Cortex of kidney (tissue), 1 donor: ENCODE measurements around the gene NXPH3.
"Not testable (repeated sequence)": the region's sequence is repeated elsewhere in the genome, so short reads cannot be mapped to it uniquely, and the experiment has no call there.

Experiments
- DNase-seq: peaks from one replicate; lab custom pipeline; 2025; lab: John Stamatoyannopoulos, UW

The NXPH3 gene

DNA sequence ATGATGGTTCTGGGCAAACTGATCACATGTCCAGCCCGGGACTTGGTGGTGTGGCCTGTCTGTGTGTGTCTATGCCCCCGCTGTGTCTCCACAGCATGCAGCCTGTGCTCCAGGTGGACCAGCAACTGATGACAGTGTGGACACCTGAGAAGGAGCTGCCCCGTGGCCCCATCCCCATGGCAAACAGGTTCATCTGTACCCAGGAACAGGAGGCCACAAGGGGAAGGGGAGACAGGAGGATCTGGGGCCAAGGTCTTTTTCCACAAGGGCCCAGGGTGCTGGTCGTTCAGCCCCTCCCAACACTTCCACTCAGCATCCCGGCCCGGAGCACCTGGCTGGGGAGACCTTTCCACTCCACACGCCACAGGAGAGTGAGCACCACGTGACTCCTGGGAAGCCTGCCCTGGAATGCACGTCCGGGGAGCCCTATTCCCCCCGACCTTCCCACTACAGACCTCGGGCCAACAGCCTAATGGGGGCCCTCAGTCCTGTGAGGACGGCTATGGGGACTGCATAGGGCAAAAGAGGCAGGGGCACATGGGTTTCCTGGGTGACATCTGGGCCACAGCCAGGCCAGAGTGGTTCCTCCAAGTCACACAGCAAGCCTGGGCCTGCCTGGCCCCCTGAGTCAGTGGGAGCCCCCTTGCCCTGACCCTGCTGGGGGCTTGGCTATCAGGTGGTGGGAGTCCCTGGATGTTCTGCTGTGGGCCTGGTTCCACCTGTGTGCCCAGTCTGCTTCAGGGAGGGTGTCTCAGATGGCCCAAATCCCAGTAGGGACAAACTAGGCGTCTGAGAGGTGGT lies 20.8 kb upstream of the NXPH3 start:
- no peak for DNase-seq

GRCh38 chr17:49555495-49556222 lies 20.0 kb upstream of the NXPH3 start:
- DNase-seq = no peak

- no peak for DNase-seq
These were observed 19.3 kb upstream of the NXPH3 start for GRCh38 chr17:49556223-49556943.

DNA sequence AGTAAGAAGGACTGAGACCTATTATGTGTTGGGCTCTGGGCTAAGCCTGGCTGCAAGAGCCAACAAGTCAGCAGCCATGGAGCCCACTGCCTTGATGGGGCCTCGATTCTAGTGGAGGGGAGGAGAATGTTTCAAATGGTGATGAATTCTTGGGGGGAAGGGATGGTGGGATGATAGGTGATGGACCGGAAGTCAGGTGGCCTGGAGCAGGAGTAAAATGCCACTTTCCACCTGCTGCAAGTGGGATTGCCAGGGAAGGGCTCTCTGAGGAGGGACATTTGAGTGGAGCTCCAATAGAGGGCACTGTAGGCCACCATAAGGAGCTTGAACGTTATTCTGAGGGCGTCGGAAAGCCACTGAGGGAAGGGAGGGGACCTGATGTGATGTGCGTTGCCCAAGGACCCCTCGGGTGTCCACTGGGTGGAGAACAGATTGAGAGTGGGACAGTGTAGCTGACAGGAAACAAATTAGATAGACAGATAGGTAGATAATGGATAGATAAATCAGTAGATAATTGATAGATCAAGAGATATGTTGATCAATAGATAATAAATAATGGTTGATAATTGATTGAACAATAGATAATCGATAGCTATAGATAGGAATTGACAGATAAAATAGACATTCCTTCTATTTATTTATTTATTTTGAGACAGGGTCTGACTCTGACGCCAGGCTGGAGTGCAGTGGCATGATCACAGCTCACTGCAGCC lies 18.2 kb upstream of the NXPH3 start:
- no peak for DNase-seq

- DNase-seq = no peak
These were observed 11.0 kb upstream of the NXPH3 start for GRCh38 chr17:49564638-49565037.

DNA sequence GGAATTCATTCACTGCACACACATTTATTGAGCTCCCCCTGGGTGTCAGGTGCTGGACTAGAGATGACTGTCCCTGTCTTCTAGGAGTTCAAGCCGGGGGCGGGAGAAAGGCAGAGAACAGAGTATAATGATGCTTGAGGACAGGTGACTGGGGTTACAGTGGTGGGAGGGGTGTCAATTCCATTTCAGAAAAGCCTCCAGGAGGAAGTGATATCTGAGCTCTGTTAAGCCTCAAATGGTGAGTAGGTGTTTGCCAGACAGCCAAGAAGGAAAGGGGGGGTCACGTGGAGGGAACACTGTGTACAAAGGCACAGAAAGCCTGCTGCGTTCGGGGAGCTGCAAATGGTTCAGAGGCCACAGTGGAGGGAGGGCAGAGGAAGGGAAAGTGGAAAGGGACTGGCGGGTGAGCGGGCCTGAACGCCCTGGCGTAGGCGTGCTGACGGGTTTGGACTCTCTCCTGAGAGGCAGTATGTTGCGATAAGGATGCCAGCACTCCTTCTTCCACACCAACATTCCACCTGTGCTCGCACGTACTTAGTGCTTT lies 9.7 kb upstream of the NXPH3 start:
- no peak for DNase-seq

DNA sequence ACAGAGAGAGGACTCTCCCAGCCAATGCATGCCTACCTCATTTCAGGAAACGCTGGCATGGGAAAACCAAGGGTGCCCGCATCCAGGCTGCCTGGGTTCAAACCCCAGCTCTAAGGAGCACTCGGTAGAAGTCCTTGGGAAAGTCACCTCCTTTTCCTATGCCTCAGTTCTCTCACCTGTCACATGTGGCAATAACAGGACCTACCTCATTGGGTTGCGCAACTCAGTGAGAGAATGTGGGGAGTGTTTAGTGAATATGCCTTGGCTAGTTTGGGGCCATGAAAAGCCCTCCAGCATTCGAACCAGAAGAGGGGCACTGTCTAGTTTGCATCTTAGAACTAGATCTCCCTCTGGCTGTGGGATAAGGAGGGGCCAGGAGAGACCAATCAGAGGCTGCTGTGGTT lies 9.0 kb upstream of the NXPH3 start:
- no peak for DNase-seq

DNA sequence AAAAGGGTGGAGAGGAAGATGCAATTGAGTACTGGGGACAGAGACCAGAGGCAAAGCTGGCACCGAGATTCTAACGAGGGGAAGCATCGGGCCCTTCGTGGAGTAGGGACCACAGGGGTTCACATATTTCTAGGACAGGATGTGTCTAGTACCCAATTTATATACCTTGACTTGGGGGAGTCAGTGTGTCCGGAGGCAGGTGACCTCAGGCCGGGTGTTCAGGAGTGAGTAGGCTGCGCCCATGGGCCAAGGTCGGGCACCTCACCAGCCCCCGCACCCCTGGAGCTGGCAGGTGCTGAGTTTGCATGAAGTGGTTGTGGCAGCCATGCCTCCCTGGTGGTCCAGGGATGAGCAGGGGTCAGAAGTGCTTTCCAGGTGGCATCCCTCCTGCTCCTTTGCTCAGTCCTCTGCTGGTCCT lies 8.6 kb upstream of the NXPH3 start:
- DNase-seq = no peak

DNA sequence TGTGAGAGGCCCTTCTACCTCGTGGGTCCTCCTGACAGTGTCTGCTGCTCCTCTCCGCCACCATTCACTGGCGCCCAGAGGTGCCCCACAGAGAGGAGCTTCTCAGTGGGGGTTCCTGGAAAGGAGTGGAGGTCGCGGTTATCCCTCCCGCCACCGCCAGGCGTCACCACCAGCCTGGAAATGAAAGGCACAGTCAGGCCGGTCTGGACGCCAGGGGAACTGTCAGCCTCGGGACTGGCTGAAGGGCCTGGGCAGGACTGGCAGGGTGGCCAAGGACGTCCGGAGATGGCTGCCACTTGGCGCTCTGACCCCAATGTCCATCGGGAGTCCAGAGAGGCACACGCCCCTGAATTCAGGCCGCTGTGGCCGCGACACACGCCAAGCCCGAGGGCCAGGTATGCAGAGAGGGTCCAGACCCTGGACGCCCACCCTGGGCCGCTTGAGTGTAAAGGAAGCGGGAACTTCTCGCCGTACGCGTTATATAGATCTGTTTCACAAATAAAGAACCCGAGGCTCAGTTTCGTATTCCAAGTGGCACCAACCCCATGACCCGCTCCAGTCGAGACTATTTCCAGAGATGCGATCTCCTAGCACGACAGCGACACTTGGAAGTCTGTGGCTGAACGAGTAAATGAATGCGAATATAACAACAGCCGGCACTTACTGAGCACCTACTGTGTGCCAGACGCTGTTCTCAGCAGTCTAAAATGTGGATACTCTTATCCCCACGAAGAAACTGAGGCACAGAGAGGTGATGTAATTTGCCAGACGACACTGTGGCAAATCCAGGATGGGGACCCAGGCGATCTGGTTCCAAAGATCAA lies 7.6 kb upstream of the NXPH3 start:
- DNase-seq = no peak

DNA sequence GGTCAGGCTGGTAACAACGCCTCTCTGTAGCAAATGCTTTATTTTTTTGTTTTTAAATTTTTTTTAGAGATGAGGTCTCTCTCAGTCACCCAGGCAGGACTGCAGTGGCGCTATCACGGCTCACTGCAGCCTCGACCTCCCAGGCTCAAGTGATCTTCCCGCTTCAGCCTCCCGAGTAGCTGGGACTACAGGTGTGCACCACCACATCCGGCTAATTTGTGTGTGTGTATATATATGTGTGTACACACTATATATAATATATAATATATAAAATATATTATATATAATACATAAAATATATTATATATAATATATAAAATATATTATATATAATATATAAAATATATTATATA lies 7.0 kb upstream of the NXPH3 start:
- not testable (repeated sequence) for DNase-seq

- no peak for DNase-seq
These were observed 5.0 kb upstream of the NXPH3 start for GRCh38 chr17:49570540-49571242.

GRCh38 chr17:49571283-49571682 lies 4.4 kb upstream of the NXPH3 start:
- DNase-seq = no peak

DNA sequence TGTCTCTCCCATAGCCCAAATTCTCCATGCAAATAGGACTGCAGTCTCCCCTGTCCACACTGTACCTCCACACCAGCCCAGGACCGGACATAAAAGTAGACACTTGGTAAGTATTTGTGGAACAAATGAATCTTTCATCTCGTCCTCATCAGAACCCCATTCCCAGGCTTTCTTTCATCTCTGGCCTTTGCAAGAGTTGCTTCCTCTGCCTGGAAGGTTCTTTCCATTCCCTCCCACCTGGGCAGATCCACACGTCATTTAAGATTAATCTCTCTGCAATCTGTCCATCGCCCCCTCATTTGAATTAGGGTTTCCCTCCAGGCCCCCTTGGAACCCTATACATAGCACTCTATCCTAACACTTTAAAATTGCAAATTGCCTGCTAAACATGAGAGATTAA lies 3.9 kb upstream of the NXPH3 start:
- no peak for DNase-seq

- no peak for DNase-seq
These were observed 3.4 kb upstream of the NXPH3 start for GRCh38 chr17:49572226-49572625.

GRCh38 chr17:49572806-49573420 lies 2.8 kb upstream of the NXPH3 start:
- no peak for DNase-seq

DNA sequence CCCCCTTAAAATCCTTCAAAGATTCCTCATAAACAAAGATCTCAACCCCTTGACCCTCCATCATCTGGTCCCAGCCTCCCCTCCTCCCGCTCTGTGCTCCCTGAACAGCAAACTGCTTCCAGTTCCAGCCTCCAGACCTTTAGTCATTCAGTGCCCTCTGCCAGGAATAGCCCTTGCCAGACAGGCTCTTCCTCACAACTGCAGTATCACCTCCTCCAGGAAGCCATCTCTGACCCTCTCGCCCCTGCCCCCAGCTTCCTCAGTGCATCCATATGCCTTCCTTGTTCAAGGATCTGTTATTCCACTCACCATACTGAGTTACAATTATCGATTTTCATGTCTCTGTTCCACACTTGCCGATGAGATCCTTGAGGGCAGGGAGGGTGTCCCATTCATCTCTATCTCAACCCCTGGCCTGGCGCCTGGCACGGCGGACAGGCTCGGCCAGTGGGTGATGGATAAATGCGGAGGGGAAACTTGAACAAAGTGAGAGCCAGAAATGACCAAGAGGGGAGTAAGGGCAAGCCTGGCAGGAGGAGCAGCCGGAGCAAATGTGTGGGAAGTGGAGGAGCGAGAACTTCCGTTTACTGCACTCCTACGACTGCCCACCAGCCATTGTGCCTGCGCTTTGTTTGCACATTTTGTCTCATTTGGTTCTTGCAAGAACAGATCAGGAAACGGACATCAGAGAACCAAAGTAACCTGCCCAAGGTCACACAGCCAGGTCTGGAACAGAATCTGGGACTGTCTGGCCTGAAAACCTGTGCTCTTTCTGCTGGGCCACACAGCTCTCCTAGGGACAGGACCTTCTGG lies 2.0 kb upstream of the NXPH3 start:
- DNase-seq = no peak

- no peak for DNase-seq
These were observed 1.3 kb upstream of the NXPH3 start for GRCh38 chr17:49574323-49574781.

DNA sequence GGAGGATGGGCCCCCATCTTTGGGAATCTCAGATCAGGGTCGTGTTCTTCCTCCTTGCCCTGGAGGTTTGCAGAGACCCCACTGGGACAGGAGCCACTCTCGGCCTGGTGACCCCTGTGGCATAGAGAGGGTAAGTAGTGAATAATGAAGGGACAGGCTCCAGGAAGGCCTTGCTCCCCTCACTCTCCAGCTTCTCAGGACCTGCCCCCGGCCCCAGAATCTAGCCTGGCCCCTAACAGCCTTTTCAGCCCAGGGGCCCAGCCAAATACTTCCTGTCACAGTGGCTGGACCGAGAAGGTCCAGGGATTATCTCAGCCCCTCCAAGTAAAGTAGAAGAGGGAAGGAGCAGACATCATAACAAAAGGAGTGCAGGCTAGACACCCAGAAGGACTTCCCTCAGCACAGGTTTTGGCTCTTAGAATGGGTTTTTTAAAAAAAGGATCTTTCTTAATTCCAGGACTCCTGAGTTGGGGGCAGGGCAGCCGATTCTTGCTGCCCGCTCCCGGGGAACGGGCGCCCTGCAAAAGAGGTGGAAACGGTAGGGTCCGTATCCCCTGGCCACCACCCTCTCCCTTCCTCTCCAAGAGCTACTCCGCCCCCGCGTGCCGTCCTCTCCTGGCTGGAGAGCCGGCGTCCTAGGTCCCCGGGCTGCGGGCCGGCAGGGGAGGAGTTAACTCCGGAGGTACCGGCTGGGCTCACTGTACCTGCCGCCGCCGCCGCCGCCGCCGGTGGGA lies 559 bp upstream of the NXPH3 start:
- DNase-seq = no peak
